PC-9 (cell line): ENCODE results near the gene FSIP1. TPM values are rescaled to one million over a fixed set of nuclear protein-coding genes. Genes with fewer than 3 reads are reported as not detected.

ENCODE experiments used
- BruUV-seq: library from RNA; stranded (reverse); fragments of 400-500 nt; replicated peaks from 2 replicates; lab custom pipeline; 2021; lab: Mats Ljungman, UMichigan
- CTCF ChIA-PET: fragments of 300-600 bp; sonication (Branson Sonifier 250); formaldehyde crosslinking; loops from one replicate; lab custom pipeline; 2022; ENCODE audit warnings: antibody characterized with exemption; lab: Charles Lee
- POLR2A ChIA-PET: fragments of 300-600 bp; sonication (Branson Sonifier 250); formaldehyde crosslinking; loops from one replicate; lab custom pipeline; 2022; ENCODE audit warnings: antibody characterized with exemption; ENCODE audit not compliant: unreplicated experiment; lab: Charles Lee
- DNase-seq, 2 experiments: peaks; one replicate each; pipeline versions ENCODE4 v3.0.0 to v3.0.0-alpha.2; 2015 to 2022; ENCODE audit warnings: mixed read lengths in 1 of 2
- H2AFZ ChIP-seq: fragments of 200-600 bp; sonication (generic); 2 replicates; pipeline ENCODE4 v1.8.1; 2017; ENCODE audit warnings: antibody characterized with exemption
- H3F3A ChIP-seq: fragments of 200-600 bp; sonication (generic); 2 replicates; pipeline ENCODE4 v1.8.1; 2017; ENCODE audit warnings: antibody characterized with exemption, mild to moderate bottlenecking, low read depth; ENCODE audit not compliant: insufficient read depth
- H3K27ac ChIP-seq: fragments of 200-600 bp; sonication (generic); 2 replicates; pipeline ENCODE4 v1.6.1; 2016; ENCODE audit warnings: mixed run types
- H3K27me3 ChIP-seq: fragments of 200-600 bp; sonication (generic); 2 replicates; pipeline ENCODE4 v1.6.1; 2016; ENCODE audit warnings: low read depth, mixed run types; ENCODE audit not compliant: insufficient read depth
- H3K36me3 ChIP-seq: fragments of 200-600 bp; sonication (generic); 2 replicates; pipeline ENCODE4 v1.6.1; 2016; ENCODE audit warnings: low read depth, mixed run types
- H3K4me1 ChIP-seq: fragments of 200-600 bp; sonication (generic); replicated peaks from 2 replicates; pipeline ENCODE4 v1.6.1; 2016; ENCODE audit warnings: mixed run types; ENCODE audit not compliant: insufficient read depth
- H3K4me2 ChIP-seq: fragments of 200-600 bp; sonication (generic); 2 replicates; pipeline ENCODE4 v1.6.1; 2017; ENCODE audit warnings: mixed run types
- H3K4me3 ChIP-seq: fragments of 200-600 bp; sonication (generic); 2 replicates; pipeline ENCODE4 v1.6.1; 2016; ENCODE audit warnings: mixed run types
- H3K79me2 ChIP-seq: fragments of 200-600 bp; sonication (generic); 2 replicates; pipeline ENCODE4 v1.6.1; 2017; ENCODE audit warnings: low read depth, mixed run types
- H3K9me2 ChIP-seq: fragments of 200-600 bp; sonication (generic); 2 replicates; pipeline ENCODE4 v1.8.1; 2017; ENCODE audit warnings: mild to moderate bottlenecking; ENCODE audit not compliant: insufficient read depth
- H3K9me3 ChIP-seq: fragments of 200-600 bp; sonication (generic); 2 replicates; pipeline ENCODE4 v1.8.1; 2016; ENCODE audit warnings: low read depth; ENCODE audit not compliant: insufficient read depth
- H4K20me1 ChIP-seq: fragments of 200-600 bp; sonication (generic); 2 replicates; pipeline ENCODE4 v1.8.1; 2017; ENCODE audit not compliant: insufficient read depth
- EZH2 ChIP-seq: fragments of 200-600 bp; sonication (generic); IDR thresholded peaks from 2 replicates; pipeline ENCODE4 v1.8.0; 2017; ENCODE audit warnings: antibody characterized with exemption, low read depth
- intact Hi-C: fragments of 100-400 bp; cut with micrococcal nuclease; formaldehyde crosslinking; loops from one replicate; pipeline ENCODE4 v1.10.0; 2022; ENCODE audit not compliant: unreplicated experiment
- total RNA-seq: library from RNA; stranded (reverse); gene quantifications from 2 replicates; pipeline ENCODE4 v1.2.3, GENCODE V29; 2021
- TF ChIP-seq, protein P1 (sequence below): fragments of 200-600 bp; sonication (generic); conservative IDR thresholded peaks from 2 replicates; pipeline ENCODE4 v1.6.1; 2017; ENCODE audit warnings: mixed run types, antibody characterized with exemption, mild to moderate bottlenecking, moderate library complexity

The FSIP1 gene
- total RNA-seq, 1 experiment from 2014 or later: 1.2 TPM

DNA sequence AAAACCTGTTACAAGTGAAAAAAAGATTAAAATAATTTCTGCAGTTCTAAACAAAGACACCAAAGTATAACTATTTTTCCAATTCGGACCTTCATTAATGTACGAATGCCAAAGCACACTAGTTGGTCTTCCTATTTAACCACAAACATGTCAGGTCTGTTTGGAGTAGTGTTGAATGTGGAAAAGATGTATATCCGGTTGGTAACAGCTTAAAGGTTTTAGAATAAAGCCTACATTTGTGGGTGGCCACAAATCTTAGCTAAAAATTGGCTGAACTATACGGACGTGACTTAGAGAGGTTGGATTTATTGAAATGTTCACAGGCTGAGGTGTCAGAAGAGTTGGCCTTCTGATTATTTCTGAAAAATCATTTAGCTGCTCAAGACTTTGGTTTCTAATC, 78.4 kb downstream of the FSIP1 start:
- TF ChIP-seq, protein P1, sequence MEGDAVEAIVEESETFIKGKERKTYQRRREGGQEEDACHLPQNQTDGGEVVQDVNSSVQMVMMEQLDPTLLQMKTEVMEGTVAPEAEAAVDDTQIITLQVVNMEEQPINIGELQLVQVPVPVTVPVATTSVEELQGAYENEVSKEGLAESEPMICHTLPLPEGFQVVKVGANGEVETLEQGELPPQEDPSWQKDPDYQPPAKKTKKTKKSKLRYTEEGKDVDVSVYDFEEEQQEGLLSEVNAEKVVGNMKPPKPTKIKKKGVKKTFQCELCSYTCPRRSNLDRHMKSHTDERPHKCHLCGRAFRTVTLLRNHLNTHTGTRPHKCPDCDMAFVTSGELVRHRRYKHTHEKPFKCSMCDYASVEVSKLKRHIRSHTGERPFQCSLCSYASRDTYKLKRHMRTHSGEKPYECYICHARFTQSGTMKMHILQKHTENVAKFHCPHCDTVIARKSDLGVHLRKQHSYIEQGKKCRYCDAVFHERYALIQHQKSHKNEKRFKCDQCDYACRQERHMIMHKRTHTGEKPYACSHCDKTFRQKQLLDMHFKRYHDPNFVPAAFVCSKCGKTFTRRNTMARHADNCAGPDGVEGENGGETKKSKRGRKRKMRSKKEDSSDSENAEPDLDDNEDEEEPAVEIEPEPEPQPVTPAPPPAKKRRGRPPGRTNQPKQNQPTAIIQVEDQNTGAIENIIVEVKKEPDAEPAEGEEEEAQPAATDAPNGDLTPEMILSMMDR: no peak
- no peak for TF ChIP-seq EZH2
- Histone ChIP-seq H3K9me3 (no peaks in the 10 kb centered on the region), H3F3A (no peaks in the 10 kb centered on the region), H3K4me1 (no peaks in the 10 kb centered on the region), H4K20me1 (no peaks in the 10 kb centered on the region), H3K36me3 (no peaks in the 10 kb centered on the region), H2AFZ (no peak overlapping the region), H3K9me2 (no peaks in the 10 kb centered on the region), H3K27ac (no peak overlapping the region), H3K79me2 (no peaks in the 10 kb centered on the region), H3K27me3 (no peaks in the 10 kb centered on the region), H3K4me3 (no peak overlapping the region), H3K4me2 (no peak overlapping the region)
- ChIA-PET POLR2A (interaction anchor here (0.7 kb wide), 1 partner anchor 307 kb away, joined by 11 read pairs; no protein-coding TSS in a partner anchor), CTCF (no interaction called here)
- no TSS peak for BruUV-seq
- DNase-seq: no peak
- intact Hi-C loops: no loop called here

- Histone ChIP-seq H3K4me1 (no peaks in the 10 kb centered on the region), H3F3A (no peaks in the 10 kb centered on the region), H3K4me2 (no peak overlapping the region), H3K79me2 (no peaks in the 10 kb centered on the region), H3K27me3 (no peaks in the 10 kb centered on the region), H3K9me3 (no peaks in the 10 kb centered on the region), H3K4me3 (no peak overlapping the region), H2AFZ (no peak overlapping the region), H3K9me2 (no peaks in the 10 kb centered on the region), H3K36me3 (no peaks in the 10 kb centered on the region), H4K20me1 (no peaks in the 10 kb centered on the region), H3K27ac (no peak overlapping the region)
- POLR2A ChIA-PET: no interaction called here
- no peak for TF ChIP-seq EZH2
- TF ChIP-seq, protein P1: no peak
- no peak for DNase-seq
- intact Hi-C loops: no loop called here
- CTCF ChIA-PET: no interaction called here
- BruUV-seq: no TSS peak
Measured at GRCh38 chr15:39701988-39702387, 80.7 kb downstream of the FSIP1 start.

DNA sequence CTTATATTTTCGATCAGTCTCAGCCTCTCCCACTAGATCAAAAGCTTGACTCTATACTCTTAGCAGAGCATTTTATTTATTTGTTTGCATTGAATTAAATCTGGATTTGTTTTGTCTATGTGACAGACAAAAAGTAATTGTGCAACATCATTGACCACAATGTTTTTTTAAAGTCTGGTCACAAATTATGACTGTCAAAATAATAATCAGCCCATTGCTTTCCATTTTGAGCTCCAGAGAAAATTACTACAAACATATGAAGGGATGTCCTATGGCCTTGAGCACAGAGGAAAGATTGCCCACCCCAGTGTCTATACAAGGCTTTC, 82.3 kb downstream of the FSIP1 start:
- H3K4me1 ChIP-seq: no peaks in the 10 kb centered on the region
- POLR2A ChIA-PET: interaction anchor here (0.5 to 0.9 kb wide), 3 partner anchors 43 to 94 kb away, joined by 3 to 8 read pairs (median 4); no protein-coding TSS in a partner anchor

More for the DNA sequence above, 82.3 kb downstream of the FSIP1 start:
- no peaks in the 10 kb centered on the region for H3F3A ChIP-seq
- H4K20me1 ChIP-seq: no peaks in the 10 kb centered on the region
- H3K27me3 ChIP-seq: no peaks in the 10 kb centered on the region
- intact Hi-C loops: no loop called here
- no peak for DNase-seq
- no peaks in the 10 kb centered on the region for H3K9me2 ChIP-seq
- CTCF ChIA-PET: no interaction called here
- H2AFZ ChIP-seq: no peak overlapping the region
- H3K27ac ChIP-seq: no peak overlapping the region
- TF ChIP-seq EZH2: no peak
- TF ChIP-seq, protein P1: no peak
- no peak overlapping the region for H3K4me3 ChIP-seq
- H3K4me2 ChIP-seq: no peak overlapping the region
- H3K9me3 ChIP-seq: no peaks in the 10 kb centered on the region
- H3K36me3 ChIP-seq: no peaks in the 10 kb centered on the region
- no peaks in the 10 kb centered on the region for H3K79me2 ChIP-seq
- BruUV-seq: no TSS peak
